ENCODE results near the gene VWA5B2.

Gene VWA5B2

GRCh38 chr3:184231671-184232070 lies 2.3 kb downstream of the VWA5B2 start:
- DNase-seq (ENCODE audit: low read depth) = no peak
- TF ChIP-seq, protein P1, sequence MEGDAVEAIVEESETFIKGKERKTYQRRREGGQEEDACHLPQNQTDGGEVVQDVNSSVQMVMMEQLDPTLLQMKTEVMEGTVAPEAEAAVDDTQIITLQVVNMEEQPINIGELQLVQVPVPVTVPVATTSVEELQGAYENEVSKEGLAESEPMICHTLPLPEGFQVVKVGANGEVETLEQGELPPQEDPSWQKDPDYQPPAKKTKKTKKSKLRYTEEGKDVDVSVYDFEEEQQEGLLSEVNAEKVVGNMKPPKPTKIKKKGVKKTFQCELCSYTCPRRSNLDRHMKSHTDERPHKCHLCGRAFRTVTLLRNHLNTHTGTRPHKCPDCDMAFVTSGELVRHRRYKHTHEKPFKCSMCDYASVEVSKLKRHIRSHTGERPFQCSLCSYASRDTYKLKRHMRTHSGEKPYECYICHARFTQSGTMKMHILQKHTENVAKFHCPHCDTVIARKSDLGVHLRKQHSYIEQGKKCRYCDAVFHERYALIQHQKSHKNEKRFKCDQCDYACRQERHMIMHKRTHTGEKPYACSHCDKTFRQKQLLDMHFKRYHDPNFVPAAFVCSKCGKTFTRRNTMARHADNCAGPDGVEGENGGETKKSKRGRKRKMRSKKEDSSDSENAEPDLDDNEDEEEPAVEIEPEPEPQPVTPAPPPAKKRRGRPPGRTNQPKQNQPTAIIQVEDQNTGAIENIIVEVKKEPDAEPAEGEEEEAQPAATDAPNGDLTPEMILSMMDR (IDR thresholded peaks at IDR 0.05; ENCODE audit: insufficient read depth, low read depth, low read length, missing control alignments) = no peak
- H3K4me3 ChIP-seq (ENCODE audit: low read depth, low read length) = no peak overlapping the region

GRCh38 chr3:184233127-184233843 lies 3.9 kb downstream of the VWA5B2 start:
- TF ChIP-seq, protein P1 (IDR thresholded peaks at IDR 0.05; ENCODE audit: insufficient read depth, low read depth, low read length, missing control alignments) = no peak
- H3K4me3 ChIP-seq (ENCODE audit: low read depth, low read length) = no peak overlapping the region
- DNase-seq (ENCODE audit: low read depth) = no peak

GRCh38 chr3:184234224-184234623 lies 4.8 kb downstream of the VWA5B2 start:
- H3K4me3 ChIP-seq (ENCODE audit: low read depth, low read length) = no peak overlapping the region
- TF ChIP-seq, protein P1 (IDR thresholded peaks at IDR 0.05; ENCODE audit: insufficient read depth, low read depth, low read length, missing control alignments) = no peak
- DNase-seq (ENCODE audit: low read depth) = no peak

GRCh38 chr3:184234671-184235380 lies 5.4 kb downstream of the VWA5B2 start:
- TF ChIP-seq, protein P1 (IDR thresholded peaks at IDR 0.05; ENCODE audit: insufficient read depth, low read depth, low read length, missing control alignments) = no peak
- H3K4me3 ChIP-seq (ENCODE audit: low read depth, low read length) = no peak overlapping the region
- DNase-seq (ENCODE audit: low read depth) = no peak

- H3K4me3 ChIP-seq (ENCODE audit: low read depth, low read length) = no peak overlapping the region
- TF ChIP-seq, protein P1 (IDR thresholded peaks at IDR 0.05; ENCODE audit: insufficient read depth, low read depth, low read length, missing control alignments) = no peak
- no peak for DNase-seq (ENCODE audit: low read depth)
Measured at GRCh38 chr3:184235381-184236032, 6.1 kb downstream of the VWA5B2 start.

DNA sequence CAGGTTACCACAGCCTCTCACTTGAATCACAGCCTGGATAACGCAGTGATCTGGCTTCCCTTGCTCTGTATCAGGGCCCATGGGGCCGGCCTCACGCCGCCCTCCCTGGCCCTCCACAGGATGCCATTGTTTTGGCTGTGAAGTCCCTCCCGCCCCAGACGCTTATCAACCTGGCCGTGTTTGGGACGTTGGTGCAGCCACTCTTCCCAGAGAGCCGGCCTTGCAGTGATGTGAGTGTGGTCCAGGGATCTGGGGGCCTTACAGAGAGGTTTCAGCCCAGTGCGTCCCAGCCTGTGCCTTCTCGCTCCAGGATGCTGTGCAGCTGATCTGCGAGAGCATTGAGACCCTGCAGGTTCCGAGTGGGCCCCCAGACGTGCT lies 6.6 kb downstream of the VWA5B2 start:
- TF ChIP-seq, protein P1 (IDR thresholded peaks at IDR 0.05; ENCODE audit: insufficient read depth, low read depth, low read length, missing control alignments) = no peak
- no peak for DNase-seq (ENCODE audit: low read depth)
- no peak overlapping the region for H3K4me3 ChIP-seq (ENCODE audit: low read depth, low read length)

Measured in GM12865 (cell line).